Sciatic nerve (tissue), 2 donors: ENCODE data around the gene PPP1R9B. TPM values are rescaled to one million over a fixed set of nuclear protein-coding genes. Genes with fewer than 3 reads are reported as not detected.
A peak's percentile ranks its signal among the peaks of the same experiment; 100 is the strongest.

Experiments
- ATAC-seq: fragments of 200-7000 bp; cut with Tn5 transposase; one replicate; pipeline ENCODE4 v1.9.1; 2020; ENCODE audit warnings: mild to moderate bottlenecking, moderate library complexity
- DNase-seq: peaks from one replicate; pipeline ENCODE4 v3.0.0-alpha.2; 2020; ENCODE audit warnings: low spot score
- intact Hi-C: fragments of 100-400 bp; cut with DNase I; formaldehyde crosslinking; loops from one replicate; pipeline ENCODE4 v1.14.2; 2022
- total RNA-seq: library from RNA; stranded (reverse); fragmentation: NEBNext Ultra II Directional; extraction: Animal tissue kit (Norgen Biotek cat#: 25700); gene quantifications from one replicate; pipeline ENCODE4 v1.2.1, GENCODE V29; 2021
- donor health status: DM: no; HTN: no; CAD: no.
- donor health status: DM: no; HTN: no; CAD: no.

PPP1R9B gene
- 58.8 TPM for total RNA-seq

DNA sequence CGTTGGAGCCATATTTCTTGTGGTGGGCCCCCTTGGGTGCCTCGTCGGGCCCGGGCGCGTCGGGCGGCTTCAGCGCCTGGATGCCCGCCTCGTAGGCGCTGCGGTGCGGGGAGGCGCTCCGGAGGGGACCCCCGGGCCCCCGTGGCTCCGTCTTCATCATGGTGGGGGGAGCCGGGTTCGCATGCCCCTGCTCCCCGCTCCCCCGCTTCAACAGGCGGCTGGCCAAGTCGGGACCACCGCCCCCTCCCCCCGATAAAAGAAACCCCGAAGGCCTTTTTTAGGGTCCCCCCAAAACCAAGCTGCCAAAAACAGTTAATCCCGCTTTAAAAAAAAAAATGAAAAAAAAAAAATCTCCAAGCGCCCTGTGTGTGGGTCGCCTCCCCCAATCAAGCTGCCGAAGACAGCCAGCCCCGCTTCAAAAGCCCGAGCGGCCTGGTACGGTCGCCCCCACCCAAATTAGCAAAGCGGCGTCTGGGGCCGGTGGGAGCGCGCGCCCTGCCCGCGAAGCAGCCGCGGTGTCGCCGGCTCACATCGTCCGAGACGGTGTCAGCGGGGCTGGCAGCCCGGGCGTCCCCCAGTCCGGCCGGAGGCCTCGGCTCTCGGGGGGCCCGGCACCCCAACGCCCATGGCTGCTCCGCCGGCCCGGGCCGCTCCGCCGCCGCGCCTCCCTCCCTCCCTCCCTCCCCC, at the start of gene PPP1R9B:
TSS of gene PPP1R9B (minus strand) at position 324 of the 687 bp plus-strand sequence. CDS start at position 160, 164 bp downstream.
- no peak for ATAC-seq
- intact Hi-C loops, result loop anchor here (10.0 kb wide), 1 partner anchor 56 kb away; the partner anchor contains the start of gene PDK2

DNA sequence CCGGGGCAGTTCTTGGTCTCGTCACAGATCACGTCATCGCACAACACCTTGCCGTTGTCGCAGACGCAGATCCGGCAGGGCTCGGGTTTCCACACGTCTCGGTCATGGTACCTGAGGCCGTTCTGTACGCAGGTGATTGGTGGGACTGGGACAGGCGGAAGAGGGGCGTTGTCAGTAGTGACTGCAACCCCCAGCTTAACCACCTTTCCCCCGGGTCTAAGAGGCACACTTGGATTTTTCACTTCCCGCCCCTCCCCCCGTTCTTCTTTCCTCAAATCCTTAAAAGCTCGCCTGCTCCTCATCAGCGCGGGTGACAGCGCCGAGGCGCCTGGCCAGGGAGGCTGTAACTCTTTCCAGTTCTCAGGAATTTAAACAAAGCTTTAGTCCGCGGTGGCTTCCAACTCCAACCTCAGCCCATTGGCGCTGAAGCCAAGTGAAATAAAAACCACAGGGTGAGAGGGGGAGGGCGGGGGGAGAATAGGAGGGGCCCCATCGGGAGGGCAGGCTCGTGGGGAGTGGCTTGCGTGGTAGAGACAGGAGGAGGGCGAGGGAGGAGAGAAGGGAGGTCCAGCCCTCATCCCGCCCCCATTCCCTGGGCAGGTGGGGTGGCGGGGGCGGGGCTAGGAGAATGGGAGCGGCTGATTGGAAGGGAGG, 49.5 kb upstream of the PPP1R9B start:
- peak; percentile 92 for ATAC-seq
- DNase-seq, result peak; percentile 94
- intact Hi-C loops, result no loop called here

More for the DNA sequence above, at the start of gene PPP1R9B:
- DNase-seq, result no peak

DNA sequence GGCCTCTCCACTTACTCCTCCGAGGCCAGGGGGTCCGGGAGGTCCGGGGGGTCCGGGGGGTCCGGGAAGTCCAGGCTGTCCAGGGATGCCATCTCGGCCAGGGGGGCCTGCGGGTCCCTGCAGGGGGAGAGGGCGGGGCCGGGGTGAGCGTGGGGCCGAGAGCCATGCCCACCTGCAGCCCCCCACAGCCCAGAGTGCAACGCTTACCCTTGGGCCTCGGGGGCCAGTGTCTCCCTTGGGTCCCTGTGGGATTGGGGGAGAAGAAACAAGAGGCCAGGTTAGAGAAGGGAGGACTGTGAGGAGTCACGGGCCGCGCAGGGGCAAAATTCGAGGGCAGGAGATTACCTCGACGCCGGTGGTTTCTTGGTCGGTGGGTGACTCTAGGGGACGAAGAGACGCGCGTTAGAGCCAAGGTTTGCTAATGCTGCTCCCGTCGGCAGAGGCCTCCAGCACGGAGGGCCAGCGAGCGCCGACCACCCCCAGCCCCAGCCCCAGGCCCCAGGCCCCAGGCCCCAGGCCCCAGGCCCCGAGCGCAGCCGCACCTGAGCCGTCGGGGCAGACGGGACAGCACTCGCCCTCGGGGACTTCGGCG, 48.8 kb upstream of the PPP1R9B start:
- intact Hi-C loops, result no loop called here
- DNase-seq, result no peak
- no peak for ATAC-seq

DNA sequence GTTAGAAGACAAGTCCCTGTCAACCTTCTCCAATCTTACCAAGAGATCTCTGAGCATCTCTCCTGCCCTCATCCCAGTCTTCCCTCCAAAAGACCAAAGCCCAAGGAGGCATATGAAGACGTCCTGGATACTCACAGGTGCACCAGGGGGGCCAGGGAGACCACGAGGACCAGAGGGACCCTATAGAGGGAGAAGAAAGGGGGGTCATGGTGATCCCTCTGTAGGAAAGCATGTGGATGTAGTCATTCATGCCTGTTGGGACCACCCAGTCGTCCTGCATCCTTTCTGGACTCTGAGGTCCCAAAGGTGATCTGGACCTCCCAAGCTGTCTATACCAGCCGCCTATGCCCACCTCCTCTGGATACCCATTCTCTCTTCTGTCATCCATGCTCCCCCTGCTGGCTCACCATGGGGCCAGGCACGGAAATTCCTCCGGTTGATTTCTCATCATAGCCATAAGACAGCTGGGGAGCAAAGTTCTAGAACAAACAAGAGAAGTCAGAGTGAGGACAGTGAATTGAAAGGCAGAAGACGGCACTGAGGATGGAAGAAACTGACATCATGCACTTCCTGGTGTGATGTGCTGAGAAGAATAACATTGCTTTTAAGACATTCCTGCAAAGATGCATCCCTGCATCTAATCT, 47.7 kb upstream of the PPP1R9B start:
- ATAC-seq (no peak), DNase-seq (peak; percentile 81)
- intact Hi-C loops, result no loop called here

DNA sequence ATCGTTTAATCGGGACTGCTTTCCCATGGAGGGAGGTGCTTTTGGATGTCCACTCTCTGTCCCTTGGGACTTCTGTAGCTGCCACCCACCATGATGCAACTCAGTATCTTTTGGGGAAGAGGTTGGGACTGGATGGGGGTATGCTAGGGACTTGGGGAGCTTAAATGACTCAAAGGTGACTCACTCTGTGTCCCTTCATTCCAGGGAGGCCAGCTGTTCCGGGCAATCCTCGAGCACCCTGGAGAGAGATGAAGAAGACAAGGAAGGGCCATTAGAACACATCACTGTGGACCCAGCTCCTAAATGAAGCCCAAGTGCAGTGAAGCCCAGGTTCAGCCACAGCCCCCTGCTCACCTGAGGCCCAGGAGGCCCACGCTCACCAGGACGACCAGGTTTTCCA, 46.3 kb upstream of the PPP1R9B start:
- intact Hi-C loops, result no loop called here
- no peak for DNase-seq
- no peak for ATAC-seq

- DNase-seq, result no peak
- ATAC-seq, result no peak
- intact Hi-C loops, result no loop called here
Measured at GRCh38 chr17:50196036-50196435, 45.6 kb upstream of the PPP1R9B start.

DNA sequence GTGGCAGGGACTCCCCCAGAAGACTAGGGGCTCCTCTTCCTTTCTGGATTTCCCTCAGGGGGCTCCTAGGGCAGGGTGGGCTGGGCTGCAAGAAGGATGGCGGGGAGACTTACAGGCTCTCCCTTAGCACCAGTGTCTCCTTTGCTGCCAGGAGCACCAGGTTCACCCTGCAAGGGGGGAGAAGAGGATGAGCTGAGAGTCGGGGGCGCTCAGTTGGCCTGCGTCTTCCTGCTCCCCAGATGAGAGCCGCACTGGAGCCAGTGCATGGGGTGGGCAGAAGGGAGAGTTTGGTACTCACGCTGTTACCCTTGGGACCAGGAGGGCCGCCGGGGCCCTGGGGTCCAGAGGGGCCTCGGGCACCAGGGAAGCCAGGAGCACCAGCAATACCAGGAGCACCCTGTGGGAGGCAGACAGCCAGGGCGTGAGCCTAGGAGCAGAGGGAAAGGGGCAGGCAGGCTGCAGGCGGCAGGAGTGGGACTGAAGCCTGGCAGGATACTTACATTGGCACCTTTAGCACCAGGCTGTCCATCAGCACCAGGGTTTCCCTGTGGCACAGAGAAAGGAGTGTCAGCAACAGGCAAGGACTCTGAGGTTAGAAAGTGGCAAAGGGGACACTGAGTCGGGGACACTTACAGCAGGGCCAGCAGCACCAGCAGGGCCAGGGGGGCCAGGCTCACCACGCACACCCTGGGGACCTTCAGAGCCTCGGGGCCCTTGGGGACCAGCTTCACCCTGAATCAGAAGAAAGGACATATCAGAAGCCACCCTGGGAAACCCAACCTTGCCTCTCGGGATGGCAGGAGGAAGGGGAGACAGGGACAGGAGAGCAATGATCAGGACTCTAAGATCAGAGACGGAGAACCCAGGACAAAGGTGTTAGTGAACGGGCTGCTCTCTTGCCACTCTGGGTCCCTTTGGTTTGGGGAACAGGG, 44.7 kb upstream of the PPP1R9B start:
- ATAC-seq (no peak), DNase-seq (no peak)
- intact Hi-C loops, result no loop called here

GRCh38 chr17:50194140-50194933, 43.9 kb upstream of the PPP1R9B start:
- ATAC-seq (no peak), DNase-seq (no peak)
- intact Hi-C loops, result no loop called here

GRCh38 chr17:50192618-50193291, 42.3 kb upstream of the PPP1R9B start:
- DNase-seq (no peak), ATAC-seq (no peak)
- intact Hi-C loops, result no loop called here

DNA sequence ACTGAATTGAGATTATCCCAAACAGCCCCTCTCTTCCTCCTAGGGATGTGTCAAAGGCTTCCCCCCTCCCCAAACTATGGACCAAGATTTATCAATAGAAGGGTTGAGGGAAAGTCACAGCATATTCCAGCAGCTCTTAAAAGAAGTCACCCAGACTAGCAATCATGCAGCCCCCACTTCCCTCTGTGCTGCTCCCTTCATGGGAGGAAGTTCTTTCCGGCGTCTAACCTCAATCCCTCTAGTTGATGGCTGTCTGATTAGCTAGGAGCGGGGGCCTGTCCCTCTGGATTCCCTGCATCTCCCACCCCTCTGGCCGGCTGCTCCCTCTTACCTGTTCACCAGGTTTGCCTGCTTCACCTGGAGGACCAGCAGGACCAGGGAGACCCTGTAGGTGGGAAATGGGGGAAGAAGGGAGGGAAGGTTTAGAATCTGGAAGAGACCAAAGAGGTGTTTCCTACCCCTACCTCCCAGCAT, 41.7 kb upstream of the PPP1R9B start:
- intact Hi-C loops, result no loop called here
- no peak for ATAC-seq
- no peak for DNase-seq

GRCh38 chr17:50191359-50192143, 41.1 kb upstream of the PPP1R9B start:
- DNase-seq (no peak), ATAC-seq (no peak)
- intact Hi-C loops, result no loop called here

- intact Hi-C loops, result no loop called here
- DNase-seq (no peak), ATAC-seq (no peak)
Measured at GRCh38 chr17:50190603-50191358, 40.3 kb upstream of the PPP1R9B start.

GRCh38 chr17:50190293-50190602, 39.8 kb upstream of the PPP1R9B start:
- DNase-seq (no peak), ATAC-seq (no peak)
- intact Hi-C loops, result no loop called here

GRCh38 chr17:50189550-50190292, 39.2 kb upstream of the PPP1R9B start:
- DNase-seq (no peak), ATAC-seq (no peak)
- intact Hi-C loops, result no loop called here

- ATAC-seq (no peak), DNase-seq (no peak)
- intact Hi-C loops, result no loop called here
Measured at GRCh38 chr17:50188921-50189549, 38.6 kb upstream of the PPP1R9B start.
